ENCODE results near the gene SEMA3F.

DNA sequence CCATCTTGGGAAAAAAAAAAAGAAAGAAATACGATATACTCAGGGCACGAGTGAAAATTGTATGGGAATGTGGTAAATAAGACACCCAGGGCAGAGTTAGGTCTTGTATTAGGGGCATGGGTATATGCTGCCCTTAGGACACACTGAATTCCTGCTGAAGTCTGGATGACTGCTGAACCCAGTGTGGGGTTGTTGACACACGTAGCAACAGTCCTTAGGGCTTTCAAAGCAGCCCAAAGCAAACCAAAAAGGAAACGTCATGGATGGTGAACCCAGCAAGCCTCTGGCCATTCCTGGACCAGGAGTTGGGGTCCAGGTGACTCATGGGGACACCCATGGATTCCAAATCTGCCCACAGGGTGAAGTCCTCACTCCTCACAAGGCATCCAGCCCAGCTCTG lies 27.1 kb upstream of the SEMA3F start:
- no peak for TF ChIP-seq EZH2 (IDR thresholded peaks at IDR 0.05; ENCODE audit: borderline replicate concordance, low read depth, low read length, poor library complexity, severe bottlenecking)
- TF ChIP-seq, protein P1, sequence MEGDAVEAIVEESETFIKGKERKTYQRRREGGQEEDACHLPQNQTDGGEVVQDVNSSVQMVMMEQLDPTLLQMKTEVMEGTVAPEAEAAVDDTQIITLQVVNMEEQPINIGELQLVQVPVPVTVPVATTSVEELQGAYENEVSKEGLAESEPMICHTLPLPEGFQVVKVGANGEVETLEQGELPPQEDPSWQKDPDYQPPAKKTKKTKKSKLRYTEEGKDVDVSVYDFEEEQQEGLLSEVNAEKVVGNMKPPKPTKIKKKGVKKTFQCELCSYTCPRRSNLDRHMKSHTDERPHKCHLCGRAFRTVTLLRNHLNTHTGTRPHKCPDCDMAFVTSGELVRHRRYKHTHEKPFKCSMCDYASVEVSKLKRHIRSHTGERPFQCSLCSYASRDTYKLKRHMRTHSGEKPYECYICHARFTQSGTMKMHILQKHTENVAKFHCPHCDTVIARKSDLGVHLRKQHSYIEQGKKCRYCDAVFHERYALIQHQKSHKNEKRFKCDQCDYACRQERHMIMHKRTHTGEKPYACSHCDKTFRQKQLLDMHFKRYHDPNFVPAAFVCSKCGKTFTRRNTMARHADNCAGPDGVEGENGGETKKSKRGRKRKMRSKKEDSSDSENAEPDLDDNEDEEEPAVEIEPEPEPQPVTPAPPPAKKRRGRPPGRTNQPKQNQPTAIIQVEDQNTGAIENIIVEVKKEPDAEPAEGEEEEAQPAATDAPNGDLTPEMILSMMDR (conservative IDR thresholded peaks at IDR 0.05; ENCODE audit: low read depth, low read length): no peak

All from A673 (cell line).